HG02798 (cell line): ENCODE measurements around the gene ADISSP.

Experiments used
- ATAC-seq: cut with Tn5 transposase; IDR thresholded peaks from one replicate; pipeline ENCODE4 v1.9.1; 2021; ENCODE audit warnings: mild to moderate bottlenecking; ENCODE audit not compliant: unreplicated experiment, poor library complexity

Gene ADISSP

GRCh38 chr20:3757268-3757667 is 10.3 kb downstream of the ADISSP start:
- ATAC-seq: no peak

GRCh38 chr20:3755814-3756480 is 11.6 kb downstream of the ADISSP start:
- ATAC-seq: no peak

- ATAC-seq: no peak
Measured at GRCh38 chr20:3755269-3755668, 12.3 kb downstream of the ADISSP start.

GRCh38 chr20:3754276-3754630 is 13.3 kb downstream of the ADISSP start:
- no peak for ATAC-seq

GRCh38 chr20:3753501-3754275 is 13.9 kb downstream of the ADISSP start:
- ATAC-seq: no peak

- ATAC-seq: no peak
Measured at GRCh38 chr20:3753098-3753497, 14.5 kb downstream of the ADISSP start.

GRCh38 chr20:3752386-3752759 is 15.2 kb downstream of the ADISSP start:
- no peak for ATAC-seq

GRCh38 chr20:3751675-3752385 is 15.7 kb downstream of the ADISSP start:
- no peak for ATAC-seq

- no peak for ATAC-seq
Measured at GRCh38 chr20:3751305-3751674, 16.3 kb downstream of the ADISSP start.

- no peak for ATAC-seq
Measured at GRCh38 chr20:3749689-3750531, 17.6 kb downstream of the ADISSP start.

- ATAC-seq: no peak
Measured at GRCh38 chr20:3749087-3749688, 18.4 kb downstream of the ADISSP start.

GRCh38 chr20:3748073-3748472 is 19.5 kb downstream of the ADISSP start:
- ATAC-seq: no peak

- ATAC-seq: no peak
Measured at GRCh38 chr20:3747471-3747870, 20.1 kb downstream of the ADISSP start.

- ATAC-seq: no peak
Measured at GRCh38 chr20:3745686-3746173, 21.8 kb downstream of the ADISSP start.

GRCh38 chr20:3744806-3745685 is 22.5 kb downstream of the ADISSP start:
- no peak for ATAC-seq

GRCh38 chr20:3744037-3744436 is 23.5 kb downstream of the ADISSP start:
- ATAC-seq: no peak

GRCh38 chr20:3743251-3743650 is 24.3 kb downstream of the ADISSP start:
- ATAC-seq: no peak

GRCh38 chr20:3741836-3742458 is 25.6 kb downstream of the ADISSP start:
- ATAC-seq: no peak
